Pancreas (tissue), 10 donors: Measurements from ENCODE around the gene KDM8. TPM values are rescaled to one million over a fixed set of nuclear protein-coding genes. Genes with fewer than 3 reads are reported as not detected.

Experiments
- ATAC-seq, 4 donors: fragments of 200-7000 bp; cut with Tn5 transposase; one replicate each; pipeline versions ENCODE4 v1.8.0 to v1.9.1; 2020; ENCODE audit warnings: mild to moderate bottlenecking in 4 of 4, moderate library complexity in 4 of 4
- DNase-seq, 6 donors: peaks; one replicate each; pipeline ENCODE4 v3.0.0-alpha.2; 2020
- FAIRE-seq: peaks from 2 replicates; lab custom pipeline; 2012; peaks lifted over from hg19 to GRCh38; lab: Jason Lieb, UNC
- H3K27ac ChIP-seq, 4 donors: fragments of 200-600 bp; sonication (generic); 1 replicate in 3 of 4; 2 replicates in 1 of 4; pipeline versions ENCODE4 v1.5.0 to v1.8.0; 2020
- H3K27me3 ChIP-seq, 4 donors: fragments of 200-600 bp; one replicate each; pipeline ENCODE4 v1.8.0; 2021
- H3K36me3 ChIP-seq, 3 donors: fragments of 200-600 bp; sonication (generic) in 1 of 3; one replicate each; pipeline versions ENCODE4 v1.5.0 to v1.8.0; 2020 to 2021
- H3K4me1 ChIP-seq, 3 donors: fragments of 200-600 bp; one replicate each; pipeline ENCODE4 v1.8.0; 2021
- H3K4me3 ChIP-seq, 4 donors: fragments of 200-600 bp; sonication (generic) in 2 of 4; one replicate each; pipeline versions ENCODE4 v1.5.0 to v1.8.0; 2020 to 2021
- H3K9me3 ChIP-seq, 4 donors: fragments of 200-600 bp; one replicate each; pipeline ENCODE4 v1.8.0; 2021
- CTCF ChIP-seq, 4 donors: fragments of 200-600 bp; sonication (generic) in 3 of 4; IDR thresholded peaks; one replicate each; pipeline versions ENCODE4 v1.5.0 to v1.8.0; 2021; ENCODE audit warnings: antibody characterized with exemption in 4 of 4
- WGBS, 2 donors: extraction: QIAGEN DNeasy Blood & Tissue Kit; methylation state at CpG; one replicate each; pipeline ENCODE4 v1.1.7; 2013; 5-methylcytosine and 5-hydroxymethylcytosine counted together
- intact Hi-C, 3 donors: fragments of 100-400 bp; cut with DNase I; formaldehyde crosslinking; loops; one replicate each; pipeline versions ENCODE4 v1.11.1 to v1.14.2; 2022
- polyA plus RNA-seq, 2 donors: library from polyadenylated mRNA; stranded (reverse); fragments of 200-250 nt; gene quantifications; one replicate each; pipeline ENCODE4 v1.2.3, GENCODE V29; 2013
- total RNA-seq, 6 donors: library from RNA; stranded (reverse); fragmentation: NEBNext Ultra II Directional in 4 of 6; extraction: Animal tissue kit (Norgen Biotek cat#: 25700) in 4 of 6; gene quantifications; one replicate each; pipeline versions ENCODE4 v1.2.1 to v1.2.4, GENCODE V29; 2021 to 2023
- donor health status: healthy with polysubstance abuse.
- donor health status: DM: no; HTN: no; CAD: no; lungs with moderate emphysema.
- donor health status: DM: no; HTN: no; CAD: no.
- donor health status: control.
- donor health status: control.
- donor health status: Bipolar disorder and iron deficiency.
- donor health status: DM: yes; HTN: yes; CAD: no.
- donor health status: DM: no; HTN: no; CAD: no.
- donor health status: DM: no; HTN: no; CAD: no.
- donor health status: DM: yes; HTN: yes; CAD: no.

The KDM8 gene
- total and polyA plus RNA-seq, 8 donors: 4.7 to 17.7 (median 6.8) TPM

GRCh38 chr16:27265982-27266381 lies 62.7 kb downstream of the KDM8 start:
- DNase-seq: no peak
- no peak for FAIRE-seq
- no peaks in the 10 kb centered on the region for H3K9me3 ChIP-seq
- 93 to 100% methylated on average over 1 of the region's 1 CpG for WGBS, 2 donors
- intact Hi-C loops: no loop called here
- ATAC-seq: no peak
- H3K4me3 ChIP-seq: no peak overlapping the region
- H3K36me3 ChIP-seq: no peaks in the 10 kb centered on the region
- peaks cover 5 to 10% (median 6%) of the 10 kb centered on the region in 3 donors for H3K4me1 ChIP-seq
- H3K27me3 ChIP-seq: no peaks in the 10 kb centered on the region
- no peak overlapping the region for H3K27ac ChIP-seq
- TF ChIP-seq CTCF (IDR thresholded peaks at IDR 0.05): no peak

- WGBS, 2 donors: 72 to 77% methylated on average over 8 of the region's 8 CpGs
- intact Hi-C loops: no loop called here
- no peak for TF ChIP-seq CTCF (IDR thresholded peaks at IDR 0.05)
- no peaks in the 10 kb centered on the region for H3K36me3 ChIP-seq
- peaks cover 0 to 10% (median 5%) of the 10 kb centered on the region in 3 donors for H3K4me1 ChIP-seq
- no peak for DNase-seq
- no peaks in the 10 kb centered on the region for H3K9me3 ChIP-seq
- H3K27me3 ChIP-seq: no peaks in the 10 kb centered on the region
- H3K4me3 ChIP-seq: no peak overlapping the region
- no peak for ATAC-seq
- FAIRE-seq: no peak
- H3K27ac ChIP-seq: no peak overlapping the region
Observed at GRCh38 chr16:27267037-27267677, 63.8 kb downstream of the KDM8 start.

- DNase-seq (peak; percentile 96 to 98 (median 97)), ATAC-seq (peak; percentile 99 to 100 (median 100)), FAIRE-seq (no peak)
- peak within 1 kb of the TSS; percentile 39 to 72 (median 66) for H3K4me3 ChIP-seq
- no peak for TF ChIP-seq CTCF (IDR thresholded peaks at IDR 0.05)
- peaks cover 0 to 10% (median 5%) of the 10 kb centered on the region in 3 donors for H3K4me1 ChIP-seq
- WGBS, 2 donors: 6 to 7% methylated on average over 58 of the region's 58 CpGs
- H3K9me3 ChIP-seq: no peaks in the 10 kb centered on the region
- intact Hi-C loops: no loop called here
- peak within 1 kb of the TSS; percentile 54 to 81 (median 64) for H3K27ac ChIP-seq
- H3K36me3 ChIP-seq: no peaks in the 10 kb centered on the region
- no peaks in the 10 kb centered on the region for H3K27me3 ChIP-seq
Observed at GRCh38 chr16:27268376-27269299, 65.3 kb downstream of the KDM8 start, which contains the start of gene NSMCE1. Gene NSMCE1, minus strand, starts transcription at chr16:27268772. Its CDS starts 11,202 bp downstream, at chr16:27257570.

- no peaks in the 10 kb centered on the region for H3K36me3 ChIP-seq
- H3K9me3 ChIP-seq: no peaks in the 10 kb centered on the region
- 60 to 61% methylated on average over 9 of the region's 9 CpGs for WGBS, 2 donors
- H3K27me3 ChIP-seq: no peaks in the 10 kb centered on the region
- H3K4me3 ChIP-seq: peak overlapping the region; percentile 39 to 72 (median 66)
- ATAC-seq (no peak), FAIRE-seq (no peak), DNase-seq (no peak)
- TF ChIP-seq CTCF (IDR thresholded peaks at IDR 0.05): no peak
- peak overlapping the region in 1 of 4 donors; percentile 81 for H3K27ac ChIP-seq
- peaks cover 0 to 10% (median 5%) of the 10 kb centered on the region in 3 donors for H3K4me1 ChIP-seq
- intact Hi-C loops: no loop called here
Observed at GRCh38 chr16:27269300-27270150, 66.2 kb downstream of the KDM8 start.
